HG03280 (cell line): Measurements from ENCODE around the gene TENM4.

Source experiments
- ATAC-seq: cut with Tn5 transposase; IDR thresholded peaks from one replicate; pipeline ENCODE4 v1.9.1; 2021; ENCODE audit warnings: mild to moderate bottlenecking, moderate library complexity; ENCODE audit not compliant: unreplicated experiment

Gene TENM4

DNA sequence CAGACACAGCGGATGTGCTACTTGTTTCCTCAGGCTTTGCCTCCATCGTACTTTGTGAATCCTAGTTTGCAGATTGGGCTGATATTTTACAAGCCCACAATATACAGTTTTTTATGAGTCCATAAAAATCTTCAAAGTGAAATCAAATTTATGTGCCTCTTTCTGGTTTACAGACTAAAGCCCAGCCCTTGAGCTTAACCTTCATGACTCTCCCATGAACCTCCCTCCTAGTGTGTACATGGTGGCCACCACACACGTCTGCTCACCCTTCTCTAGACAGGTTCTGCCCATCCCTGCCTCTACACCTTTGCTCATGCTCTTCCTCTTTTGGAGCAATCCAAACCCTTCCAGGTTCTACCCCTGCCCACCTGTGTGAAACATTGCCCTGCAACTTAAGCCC lies 129.4 kb downstream of the TENM4 start:
- no peak for ATAC-seq

GRCh38 chr11:79309407-79309806 lies 131.4 kb downstream of the TENM4 start:
- no peak for ATAC-seq

DNA sequence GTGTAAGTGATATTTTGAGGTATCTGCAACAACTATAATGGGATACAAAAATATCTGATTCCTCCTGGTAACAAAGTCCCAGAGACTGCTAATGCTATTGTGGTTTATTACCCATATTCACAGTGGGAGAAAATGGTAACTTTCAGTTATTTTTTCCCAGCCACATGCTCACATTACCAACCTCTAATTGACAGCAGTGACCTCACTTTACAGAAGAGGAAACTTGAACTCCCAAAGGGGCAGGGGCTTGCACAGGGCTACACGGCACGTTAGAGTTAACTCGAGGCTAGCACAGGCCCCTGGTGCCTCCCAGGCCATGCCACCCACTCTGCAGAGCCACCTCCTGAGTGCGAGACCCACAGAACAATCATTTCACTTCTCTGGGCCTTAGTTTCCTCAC lies 132.4 kb downstream of the TENM4 start:
- no peak for ATAC-seq

- peak; percentile 54 for ATAC-seq
Observed at GRCh38 chr11:79304599-79305212, 136.1 kb downstream of the TENM4 start.

GRCh38 chr11:79296141-79296540 lies 144.7 kb downstream of the TENM4 start:
- ATAC-seq, result no peak

DNA sequence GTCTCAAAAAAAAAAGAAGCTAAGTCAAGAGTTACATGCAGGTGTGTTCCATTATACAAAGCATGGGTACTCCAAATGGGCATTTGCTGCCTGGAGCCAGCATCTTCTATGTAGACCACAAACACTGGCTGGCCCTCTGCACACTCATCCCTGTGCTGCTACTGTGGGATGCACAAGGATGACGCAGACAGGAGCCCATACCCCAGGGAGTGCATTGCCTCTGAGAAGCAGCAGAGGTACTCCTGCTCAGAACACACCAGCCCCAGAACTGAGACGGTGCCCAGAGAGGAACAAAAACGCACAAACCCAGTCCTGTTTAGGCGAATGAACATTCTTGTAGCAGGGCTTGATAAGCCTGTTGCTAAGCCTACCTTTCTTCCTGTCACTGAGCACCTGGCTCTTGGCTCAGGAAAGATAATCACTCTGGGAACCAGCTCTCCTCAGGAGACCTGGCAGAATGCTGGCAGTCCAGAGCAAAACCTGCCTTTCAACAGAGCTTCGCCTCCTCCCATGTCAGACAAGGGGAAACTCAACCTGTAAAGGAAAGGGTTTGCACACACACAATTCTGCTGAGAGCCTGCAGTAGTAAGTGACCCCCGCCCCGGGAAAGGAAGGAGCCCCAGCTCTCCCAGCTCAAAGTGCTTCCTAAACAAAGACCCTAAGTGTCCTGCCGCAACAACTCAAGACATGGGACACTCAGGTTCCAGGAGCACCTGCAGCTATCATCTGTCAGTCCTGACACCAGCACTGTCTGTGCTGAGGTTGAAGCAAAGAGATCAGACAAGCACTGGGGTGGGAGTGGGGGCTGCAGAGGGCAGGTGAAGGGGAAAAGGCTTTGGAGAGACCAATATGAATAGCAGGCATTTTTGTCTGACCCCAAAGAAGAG lies 145.7 kb downstream of the TENM4 start:
- no peak for ATAC-seq

DNA sequence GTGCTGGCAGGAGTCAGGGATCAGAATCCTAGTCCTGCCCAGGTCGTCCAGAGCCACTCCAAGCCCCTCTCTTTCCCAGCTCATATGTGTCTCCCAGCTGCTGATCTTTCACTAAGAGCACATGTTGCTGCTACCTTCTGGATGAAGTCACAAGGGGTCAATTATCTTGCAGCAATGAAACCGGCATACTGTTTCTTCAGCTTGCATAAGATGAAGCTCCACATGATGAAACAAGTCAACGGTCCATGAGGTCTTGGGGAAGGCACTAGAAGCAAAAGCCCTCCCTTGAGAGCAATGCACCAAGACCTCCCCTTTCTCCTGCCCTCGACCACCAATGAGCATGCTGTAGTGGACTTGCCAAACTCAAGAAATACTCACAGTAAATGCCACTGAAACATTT lies 148.9 kb downstream of the TENM4 start:
- no peak for ATAC-seq

DNA sequence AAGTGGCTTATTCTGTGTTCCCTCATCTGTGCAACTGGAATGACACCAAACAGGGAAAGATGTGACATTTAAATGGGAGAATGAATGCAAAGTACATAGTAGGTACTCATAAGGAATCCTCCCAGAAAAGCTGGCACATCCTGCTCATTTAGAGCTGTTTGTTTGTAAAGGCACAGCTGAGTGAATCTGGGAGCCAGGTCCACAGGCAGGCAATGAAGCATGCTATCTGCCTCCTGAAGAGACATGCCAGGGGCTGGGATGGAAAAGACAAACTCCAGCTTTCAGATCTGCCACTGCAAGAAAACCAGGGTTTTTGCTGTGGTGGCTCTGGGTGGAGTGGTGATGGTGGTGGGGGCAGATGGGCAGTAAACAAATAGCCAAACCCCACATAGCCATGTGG lies 150.1 kb downstream of the TENM4 start:
- no peak for ATAC-seq

- ATAC-seq, result no peak
Observed at GRCh38 chr11:79287952-79288351, 152.9 kb downstream of the TENM4 start.

GRCh38 chr11:79285756-79286155 lies 155.1 kb downstream of the TENM4 start:
- ATAC-seq, result no peak

GRCh38 chr11:79276736-79277325 lies 164.0 kb downstream of the TENM4 start:
- ATAC-seq, result no peak

DNA sequence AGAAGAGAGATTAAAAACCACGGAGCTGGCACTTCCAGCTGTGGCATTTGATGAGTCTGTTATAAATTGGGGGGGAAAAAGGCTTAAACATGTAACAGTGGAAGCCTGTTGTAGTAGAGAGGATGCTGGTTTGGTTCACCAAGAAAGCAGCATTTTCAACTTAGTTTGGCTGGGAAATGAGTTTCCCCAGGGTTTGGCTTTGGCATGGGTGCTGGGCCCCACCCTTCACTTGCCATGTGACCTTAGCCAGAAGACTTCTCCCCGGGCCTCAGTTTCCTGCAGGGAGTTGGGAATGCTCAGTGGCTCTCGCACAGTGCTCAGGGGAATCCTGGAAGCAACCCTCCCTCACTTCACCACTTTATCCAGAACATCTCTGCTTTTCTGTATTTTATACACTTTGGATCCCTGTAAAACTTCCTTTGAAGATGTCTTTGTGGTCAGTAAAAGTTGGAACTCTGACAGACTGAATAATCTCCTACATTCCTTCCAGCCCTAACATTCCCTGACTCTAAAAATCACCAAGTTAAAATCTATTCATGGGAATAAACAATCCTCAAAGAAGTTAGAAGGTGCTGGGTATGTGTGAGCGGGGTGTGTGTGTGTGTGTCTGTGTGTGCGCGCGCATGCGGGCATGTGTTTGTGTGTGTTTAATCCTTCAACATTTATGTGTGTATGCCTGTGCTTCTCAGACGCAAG lies 166.0 kb downstream of the TENM4 start:
- no peak for ATAC-seq

- no peak for ATAC-seq
Observed at GRCh38 chr11:79273781-79274180, 167.0 kb downstream of the TENM4 start.

DNA sequence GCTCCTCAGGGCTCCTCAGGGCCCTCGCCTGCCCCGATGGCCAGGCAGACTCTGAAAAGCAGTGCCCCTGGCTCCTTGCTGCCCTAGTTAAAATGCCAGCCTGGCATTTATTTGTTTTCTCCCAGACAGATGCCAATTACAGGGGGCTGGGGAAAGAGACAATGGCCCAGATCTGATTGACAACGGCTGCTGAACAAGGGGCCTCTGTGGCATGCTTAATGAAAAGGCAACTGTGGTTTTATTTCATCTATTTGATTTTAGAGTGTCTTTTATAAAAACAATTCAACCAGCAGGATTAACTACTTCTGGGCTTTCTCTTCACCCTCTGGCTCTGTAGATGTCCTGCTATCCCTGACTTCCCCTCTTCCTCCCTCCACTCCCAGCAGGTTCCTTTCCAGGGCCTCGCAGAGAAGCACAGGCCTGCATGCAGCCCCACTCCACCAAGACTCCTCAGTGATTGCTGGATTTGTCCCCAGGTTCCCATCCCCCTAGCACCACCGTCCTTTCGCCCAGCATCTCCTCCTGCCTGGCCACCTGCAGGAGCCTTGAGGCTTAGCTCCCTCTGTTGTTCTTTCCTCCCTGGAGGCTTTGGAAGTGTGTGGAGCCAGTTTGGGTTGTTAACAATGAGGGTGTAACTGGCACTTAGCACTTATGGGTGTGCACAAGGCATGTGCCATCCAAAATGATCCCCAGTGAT lies 171.1 kb downstream of the TENM4 start:
- ATAC-seq, result no peak

- no peak for ATAC-seq
Observed at GRCh38 chr11:79266396-79266795, 174.4 kb downstream of the TENM4 start.

DNA sequence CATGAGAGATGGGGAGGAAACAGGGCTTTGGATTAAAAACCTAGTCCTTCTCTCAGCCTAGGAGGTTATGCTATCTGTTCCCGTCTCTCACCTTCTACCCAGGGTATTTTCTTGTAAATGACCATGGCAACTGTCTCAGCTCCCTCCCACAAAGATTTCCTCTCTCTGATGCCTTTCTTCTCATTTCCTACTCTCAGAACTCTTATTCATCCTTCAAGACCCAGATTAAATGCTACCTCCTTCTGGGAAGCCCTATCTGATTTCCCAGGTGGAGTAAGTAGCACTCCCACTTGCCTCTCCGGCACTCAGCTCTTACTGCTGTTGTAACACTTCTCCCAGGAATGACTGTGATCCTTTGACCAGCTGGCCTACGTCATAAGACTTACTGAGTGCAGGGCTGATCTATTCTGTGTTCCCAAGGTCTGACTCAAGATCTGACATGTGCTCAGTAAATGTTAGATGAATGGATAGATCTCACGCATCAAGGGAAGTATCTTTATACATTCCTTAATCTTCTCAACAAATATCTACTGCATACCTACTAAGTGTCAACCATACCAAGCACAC lies 175.0 kb downstream of the TENM4 start:
- no peak for ATAC-seq

DNA sequence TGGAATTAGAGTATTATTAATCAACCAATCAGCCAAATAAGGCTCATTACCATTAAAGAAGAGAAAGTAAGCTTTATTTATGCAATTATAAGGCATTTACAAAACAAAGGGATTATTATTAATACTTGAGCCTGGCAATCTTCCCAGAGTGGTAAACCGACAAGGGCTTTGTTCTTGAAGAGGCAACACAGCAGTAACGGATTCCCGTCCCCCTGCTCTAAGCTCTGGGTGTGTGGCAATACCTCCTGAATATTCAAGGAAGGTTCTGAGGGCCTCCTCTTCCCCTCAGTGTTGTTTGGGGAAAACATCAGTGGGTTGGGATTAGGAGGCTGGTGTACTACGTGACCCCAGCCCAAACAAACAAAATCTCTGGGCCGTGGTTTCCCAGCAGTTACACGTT lies 176.5 kb downstream of the TENM4 start:
- no peak for ATAC-seq

GRCh38 chr11:79263001-79263400 lies 177.8 kb downstream of the TENM4 start:
- no peak for ATAC-seq

GRCh38 chr11:79262221-79262620 lies 178.6 kb downstream of the TENM4 start:
- no peak for ATAC-seq

DNA sequence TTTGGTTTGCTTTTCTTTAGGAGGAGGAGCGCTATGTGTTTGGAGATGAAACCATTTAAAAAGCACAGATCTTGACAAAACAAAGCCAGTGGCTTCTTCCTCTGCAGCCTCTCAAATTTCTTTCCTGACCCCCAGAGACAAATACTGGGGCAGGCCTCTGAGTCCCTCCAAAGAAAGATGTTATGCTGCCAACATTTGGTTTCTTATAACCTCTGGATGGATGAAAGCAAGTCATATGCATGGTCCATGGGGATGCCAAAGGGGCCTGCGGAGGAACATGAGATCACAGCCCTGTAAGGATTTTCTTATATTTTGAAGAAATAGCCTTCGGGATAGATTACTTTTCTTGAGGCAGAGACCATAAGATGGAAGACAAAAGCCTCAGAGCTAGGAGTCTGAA lies 179.1 kb downstream of the TENM4 start:
- no peak for ATAC-seq

GRCh38 chr11:79259800-79260199 lies 181.0 kb downstream of the TENM4 start:
- ATAC-seq, result no peak
